GM19452 (cell line): ENCODE data around the gene CLDN15.
"Not testable (repeated sequence)": the region's sequence is repeated elsewhere in the genome, so short reads cannot be mapped to it uniquely, and the experiment has no call there.

Experiments used
- ATAC-seq: cut with Tn5 transposase; IDR thresholded peaks from one replicate; pipeline ENCODE4 v1.9.1; 2021; ENCODE audit not compliant: unreplicated experiment

Gene CLDN15

GRCh38 chr7:101237206-101238067, at the start of gene CLDN15:
TSS of gene CLDN15 (minus strand) at chr7:101237802. CDS start at chr7:101237581, 221 bp downstream.
- ATAC-seq: no peak

DNA sequence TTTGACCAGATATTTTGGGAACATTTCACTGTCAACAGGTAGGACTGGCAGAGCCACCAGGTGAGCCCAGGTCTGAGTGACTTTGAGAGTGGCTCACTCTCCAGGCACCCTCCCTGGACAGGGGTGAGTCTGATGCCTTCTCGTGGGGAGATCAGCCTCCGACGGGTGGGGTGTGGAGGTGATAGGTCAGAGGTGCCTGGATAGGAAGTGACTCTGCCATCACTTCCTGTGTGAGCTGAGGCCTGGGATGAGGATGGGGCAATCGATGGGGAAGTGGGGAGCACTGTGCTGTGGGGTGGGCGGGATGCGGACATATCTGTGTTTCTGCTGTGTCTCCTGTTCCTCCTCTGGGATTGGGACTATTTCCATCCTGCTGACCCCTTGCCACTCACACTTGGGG, 49.4 kb upstream of the CLDN15 start:
- no peak for ATAC-seq

DNA sequence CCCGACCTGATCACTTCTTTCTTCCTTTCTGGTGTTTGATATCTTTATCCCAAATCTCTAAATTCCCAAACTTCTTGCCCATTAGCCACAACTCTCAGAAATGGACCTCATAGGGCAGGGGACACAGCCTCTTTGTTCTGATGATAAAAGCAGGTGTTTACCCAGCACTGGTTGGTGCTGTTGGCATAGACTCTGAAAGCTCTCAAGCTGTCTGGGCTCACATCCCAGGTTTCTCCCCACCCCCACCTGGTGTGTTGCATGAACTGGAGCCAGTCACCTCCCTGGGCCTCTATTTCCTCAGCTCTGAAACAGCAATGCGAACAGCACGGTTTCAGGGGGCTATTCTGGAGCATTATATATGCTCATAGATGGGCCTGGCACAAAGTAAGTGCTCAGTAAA, 48.3 kb upstream of the CLDN15 start:
- not testable (repeated sequence) for ATAC-seq

- ATAC-seq: no peak
Observed at GRCh38 chr7:101285171-101285570, 47.6 kb upstream of the CLDN15 start.

DNA sequence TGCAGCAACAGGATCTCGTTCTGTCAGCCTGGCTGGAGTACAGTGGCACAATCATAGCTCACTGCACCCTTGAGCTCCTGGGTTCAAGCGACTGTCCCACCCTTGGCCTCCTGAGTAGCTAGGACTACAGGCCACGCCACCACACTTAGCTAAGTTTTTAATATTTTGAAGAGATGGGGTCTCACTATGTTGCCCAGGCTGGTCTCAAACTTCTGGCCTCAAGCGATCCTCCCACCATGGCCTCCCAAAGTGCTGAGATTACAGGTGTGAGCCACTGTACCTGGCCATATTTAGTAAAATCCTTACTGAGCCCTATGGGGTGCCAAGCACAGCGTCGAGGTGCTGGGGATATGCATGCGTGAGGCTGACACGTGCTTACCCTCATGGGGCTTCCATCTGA, 43.3 kb upstream of the CLDN15 start:
- not testable (repeated sequence) for ATAC-seq

GRCh38 chr7:101278461-101279292, 41.1 kb upstream of the CLDN15 start:
- ATAC-seq: no peak

GRCh38 chr7:101277155-101277554, 39.6 kb upstream of the CLDN15 start:
- ATAC-seq: no peak

DNA sequence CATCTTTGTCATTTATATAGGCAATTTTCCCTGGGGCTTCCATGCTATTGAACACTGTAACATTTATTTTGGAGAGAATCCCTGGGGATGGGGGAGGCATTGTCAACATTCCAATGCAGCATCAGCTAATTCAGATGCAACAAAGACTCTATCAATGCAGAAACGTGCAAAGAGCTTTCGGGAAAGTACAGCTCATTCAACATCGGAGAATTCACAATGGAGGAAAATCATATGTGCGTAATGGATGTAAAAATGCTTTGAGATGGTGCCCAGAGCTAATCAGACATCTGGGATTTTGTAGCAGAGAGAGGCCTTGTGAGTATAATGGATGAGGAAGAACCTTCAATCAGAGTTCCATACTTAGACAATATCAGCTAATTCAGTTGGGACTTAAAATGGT, 35.6 kb upstream of the CLDN15 start:
- ATAC-seq: no peak

- ATAC-seq: no peak
Observed at GRCh38 chr7:101271021-101271420, 33.4 kb upstream of the CLDN15 start.

- no peak for ATAC-seq
Observed at GRCh38 chr7:101269664-101270063, 32.1 kb upstream of the CLDN15 start.

- no peak for ATAC-seq
Observed at GRCh38 chr7:101265622-101266516, 28.3 kb upstream of the CLDN15 start.

- not testable (repeated sequence) for ATAC-seq
Observed at GRCh38 chr7:101264102-101264706, 26.6 kb upstream of the CLDN15 start.

DNA sequence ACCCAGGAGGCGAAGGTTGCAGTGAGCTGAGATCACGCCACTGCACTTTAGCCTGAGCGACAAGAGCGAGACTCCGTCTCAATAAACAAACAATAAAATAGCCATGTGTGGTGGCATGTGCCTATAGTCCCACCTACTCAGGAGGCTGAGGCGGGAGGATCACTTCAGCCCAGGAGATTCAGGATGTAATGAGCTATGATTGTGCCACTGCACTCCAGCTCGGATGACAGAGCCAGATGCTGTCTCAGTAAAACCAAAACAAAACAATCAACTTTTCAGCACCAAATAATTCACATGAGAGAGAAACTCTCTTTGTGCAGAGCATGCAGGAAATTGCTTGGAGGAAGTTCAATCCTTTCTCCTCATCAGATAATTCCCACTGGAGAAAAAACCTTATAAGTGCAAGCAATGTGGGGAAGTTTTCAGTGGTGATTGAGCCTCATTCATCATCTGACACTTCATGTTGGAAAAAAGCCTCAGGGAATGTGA, 20.7 kb upstream of the CLDN15 start:
- ATAC-seq: no peak

GRCh38 chr7:101255796-101256195, 18.2 kb upstream of the CLDN15 start:
- ATAC-seq: no peak

- ATAC-seq: not testable (repeated sequence)
Observed at GRCh38 chr7:101253199-101253598, 15.6 kb upstream of the CLDN15 start.

DNA sequence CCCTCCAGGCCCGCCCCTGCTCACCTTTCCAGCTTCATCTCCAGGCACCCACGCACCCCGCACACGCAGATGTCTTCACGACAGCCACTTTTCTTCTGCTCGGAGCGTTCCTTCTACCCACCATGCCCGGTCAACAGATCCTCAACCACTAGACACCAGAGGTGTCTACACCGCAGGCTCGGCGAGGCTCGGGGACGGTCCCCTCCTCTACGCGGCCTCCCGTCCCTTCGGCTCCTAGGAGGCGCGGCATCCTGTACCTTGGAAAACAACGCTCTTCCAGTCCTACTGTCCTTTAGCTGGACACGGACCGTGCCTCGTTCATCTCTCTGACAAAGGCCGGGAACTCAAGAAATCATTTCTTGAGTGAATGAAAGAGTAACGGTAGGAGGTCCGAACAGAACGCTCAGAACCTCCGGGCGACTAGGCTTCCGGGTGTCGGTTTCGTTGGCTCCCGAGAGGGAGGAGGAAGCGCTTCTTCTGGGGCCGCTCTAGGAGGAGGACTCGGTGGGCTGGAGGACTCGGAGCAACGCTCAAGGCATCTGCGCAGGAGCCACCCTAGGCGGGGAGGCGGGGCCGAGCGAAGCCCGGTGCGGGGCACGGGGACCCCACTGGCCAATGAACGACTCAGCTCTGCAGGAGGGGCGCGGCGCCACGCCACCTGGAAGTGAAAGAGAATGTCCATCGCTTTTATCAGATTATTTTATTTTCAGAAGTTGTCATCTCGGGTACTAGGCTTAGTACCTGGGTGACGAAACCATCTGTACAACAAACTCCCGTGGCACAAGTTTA, 14.5 kb upstream of the CLDN15 start:
- peak; percentile 92 for ATAC-seq

- ATAC-seq: no peak
Observed at GRCh38 chr7:101250324-101250723, 12.7 kb upstream of the CLDN15 start.

DNA sequence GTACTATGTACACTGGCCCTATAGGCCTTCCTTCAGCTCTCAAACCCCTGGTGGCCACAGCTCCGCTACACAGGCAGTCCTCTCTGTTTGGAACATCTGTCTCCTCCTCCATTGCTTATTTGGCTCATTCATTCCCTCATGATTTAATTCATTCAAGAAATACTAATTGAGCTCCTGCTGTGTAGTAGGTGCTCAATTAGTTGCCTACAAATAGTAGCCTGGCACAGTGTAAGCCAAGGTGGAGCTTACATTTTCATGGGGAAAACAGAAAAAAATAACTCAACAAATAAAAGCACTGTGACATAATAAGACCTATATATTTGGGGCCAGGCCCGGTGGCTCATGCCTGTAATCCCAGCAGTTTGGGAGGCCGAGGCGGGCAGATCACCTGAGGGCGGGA, 10.7 kb upstream of the CLDN15 start:
- no peak for ATAC-seq

GRCh38 chr7:101245147-101245668, 7.6 kb upstream of the CLDN15 start:
- no peak for ATAC-seq
